AG09319 (cell line): ENCODE results near the gene RGS19.

ENCODE experiments used
- DNase-seq: peaks from one replicate; pipeline ENCODE4 v3.0.0-alpha.2; 2010; ENCODE audit warnings: low read depth; ENCODE audit errors: extremely low read depth
- TF ChIP-seq, protein P1 (sequence below): IDR thresholded peaks from 2 replicates; pipeline ENCODE4 v1.5.1; 2011; ENCODE audit warnings: low read depth, mild to moderate bottlenecking, inconsistent platforms, low read length, moderate library complexity

RGS19 gene

DNA sequence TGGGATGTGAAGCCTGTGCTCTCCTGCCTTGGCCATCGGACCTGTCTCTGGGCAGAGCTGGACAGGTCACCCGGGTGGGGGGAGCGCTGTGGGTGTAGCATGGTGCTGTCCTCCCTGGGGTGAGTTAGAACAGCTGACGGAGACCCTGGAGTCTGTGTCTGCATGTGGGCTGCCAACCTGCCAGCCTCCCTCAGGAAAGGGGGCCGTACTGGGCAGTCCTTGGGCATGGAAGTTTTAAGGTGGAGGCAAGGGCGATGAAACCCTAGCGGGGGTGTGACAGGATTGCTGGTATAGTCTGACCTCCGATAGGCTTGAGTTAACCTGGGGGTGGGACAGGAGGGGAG lies 32.3 kb downstream of the RGS19 start:
- no peak for DNase-seq
- TF ChIP-seq, protein P1, sequence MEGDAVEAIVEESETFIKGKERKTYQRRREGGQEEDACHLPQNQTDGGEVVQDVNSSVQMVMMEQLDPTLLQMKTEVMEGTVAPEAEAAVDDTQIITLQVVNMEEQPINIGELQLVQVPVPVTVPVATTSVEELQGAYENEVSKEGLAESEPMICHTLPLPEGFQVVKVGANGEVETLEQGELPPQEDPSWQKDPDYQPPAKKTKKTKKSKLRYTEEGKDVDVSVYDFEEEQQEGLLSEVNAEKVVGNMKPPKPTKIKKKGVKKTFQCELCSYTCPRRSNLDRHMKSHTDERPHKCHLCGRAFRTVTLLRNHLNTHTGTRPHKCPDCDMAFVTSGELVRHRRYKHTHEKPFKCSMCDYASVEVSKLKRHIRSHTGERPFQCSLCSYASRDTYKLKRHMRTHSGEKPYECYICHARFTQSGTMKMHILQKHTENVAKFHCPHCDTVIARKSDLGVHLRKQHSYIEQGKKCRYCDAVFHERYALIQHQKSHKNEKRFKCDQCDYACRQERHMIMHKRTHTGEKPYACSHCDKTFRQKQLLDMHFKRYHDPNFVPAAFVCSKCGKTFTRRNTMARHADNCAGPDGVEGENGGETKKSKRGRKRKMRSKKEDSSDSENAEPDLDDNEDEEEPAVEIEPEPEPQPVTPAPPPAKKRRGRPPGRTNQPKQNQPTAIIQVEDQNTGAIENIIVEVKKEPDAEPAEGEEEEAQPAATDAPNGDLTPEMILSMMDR = no peak

DNA sequence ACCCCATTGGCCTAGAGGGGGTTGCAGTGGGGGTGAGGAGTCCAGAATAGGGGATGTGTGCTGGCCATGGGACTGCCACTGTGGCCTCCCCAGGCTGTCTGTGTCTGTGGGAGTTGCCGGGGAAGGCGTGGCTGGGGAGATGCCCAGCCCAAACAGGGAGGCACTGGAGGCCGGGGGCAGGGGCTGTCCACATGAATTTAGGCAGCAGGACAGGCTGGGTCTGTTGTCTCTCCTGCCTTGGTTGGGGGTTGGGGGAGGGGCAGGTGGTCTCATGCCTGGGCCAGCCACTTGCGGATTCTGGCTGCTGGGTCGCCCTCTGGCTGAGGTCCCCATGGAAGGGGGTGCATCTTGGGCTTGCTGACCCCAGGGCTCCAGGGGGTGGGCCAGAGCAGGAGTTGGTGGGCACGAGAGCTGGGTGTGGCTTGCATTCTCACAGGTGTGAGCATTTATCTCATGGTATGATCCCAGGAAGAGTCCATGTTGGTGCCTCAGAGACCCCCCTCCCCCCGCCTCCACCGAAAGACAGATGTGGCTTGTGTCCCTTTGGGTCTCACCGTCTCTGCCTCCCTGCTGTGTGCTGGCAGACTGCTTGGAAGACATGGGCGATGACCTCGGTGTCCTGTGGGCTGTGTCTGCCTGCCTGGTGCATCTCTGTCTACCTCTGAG lies 33.8 kb downstream of the RGS19 start:
- no peak for DNase-seq
- TF ChIP-seq, protein P1 = no peak

DNA sequence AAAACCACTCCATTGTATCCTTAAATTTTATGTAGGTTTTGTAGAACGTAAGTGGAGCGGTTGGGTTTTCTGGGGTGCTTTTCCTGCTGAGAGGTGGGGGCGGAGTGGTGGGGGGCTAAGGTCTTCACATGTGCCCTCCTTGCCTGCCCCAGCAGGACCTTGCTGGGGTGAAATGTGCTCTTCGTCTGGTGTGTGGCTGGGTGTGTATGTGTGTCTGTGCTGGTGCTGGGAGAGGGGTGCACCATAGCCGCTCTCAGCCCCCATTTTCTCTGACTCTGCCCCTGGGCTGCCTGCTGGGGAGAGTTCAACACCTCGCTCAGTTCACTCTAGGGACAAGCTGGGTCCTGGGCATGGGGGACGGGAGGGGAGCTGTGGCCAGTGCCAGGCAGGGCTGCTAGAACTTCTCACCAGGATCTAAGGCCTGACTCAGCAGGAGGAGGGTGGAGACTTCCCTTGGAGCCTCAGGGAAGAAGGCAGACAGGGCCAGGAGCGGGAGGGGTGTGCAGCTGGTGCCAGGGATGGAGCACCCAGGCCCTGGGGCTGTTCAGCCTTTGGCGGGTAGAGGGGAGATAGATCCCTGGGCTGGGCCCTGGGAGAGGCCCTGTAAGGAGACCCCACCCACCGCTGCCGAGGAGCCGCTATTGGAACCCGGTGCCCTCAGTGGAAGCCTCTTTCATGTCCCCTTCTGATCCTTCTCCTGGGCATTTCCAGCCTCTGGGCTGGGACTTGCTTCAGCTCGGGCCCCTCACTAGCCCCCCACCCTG lies 34.7 kb downstream of the RGS19 start:
- DNase-seq = no peak
- TF ChIP-seq, protein P1 = no peak

DNA sequence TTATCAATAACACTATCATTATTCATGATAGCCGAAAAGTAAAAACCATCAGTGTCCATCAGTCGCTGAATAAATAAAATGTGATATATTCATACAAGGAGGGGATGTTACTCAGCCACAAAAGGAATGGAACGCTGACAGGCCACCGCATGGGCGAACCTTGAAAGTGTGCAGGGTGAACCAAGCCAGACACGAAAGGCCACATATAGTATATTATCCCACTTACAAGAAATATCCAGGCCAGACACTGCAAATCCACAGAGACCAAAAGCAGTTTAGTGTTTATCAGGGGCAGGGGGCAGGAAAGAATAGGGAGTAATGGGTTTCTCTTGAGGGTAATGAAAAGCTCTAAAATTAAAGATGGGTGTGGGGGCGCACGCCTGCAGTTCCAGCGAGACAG lies 35.5 kb downstream of the RGS19 start:
- TF ChIP-seq, protein P1 = no peak
- no peak for DNase-seq

DNA sequence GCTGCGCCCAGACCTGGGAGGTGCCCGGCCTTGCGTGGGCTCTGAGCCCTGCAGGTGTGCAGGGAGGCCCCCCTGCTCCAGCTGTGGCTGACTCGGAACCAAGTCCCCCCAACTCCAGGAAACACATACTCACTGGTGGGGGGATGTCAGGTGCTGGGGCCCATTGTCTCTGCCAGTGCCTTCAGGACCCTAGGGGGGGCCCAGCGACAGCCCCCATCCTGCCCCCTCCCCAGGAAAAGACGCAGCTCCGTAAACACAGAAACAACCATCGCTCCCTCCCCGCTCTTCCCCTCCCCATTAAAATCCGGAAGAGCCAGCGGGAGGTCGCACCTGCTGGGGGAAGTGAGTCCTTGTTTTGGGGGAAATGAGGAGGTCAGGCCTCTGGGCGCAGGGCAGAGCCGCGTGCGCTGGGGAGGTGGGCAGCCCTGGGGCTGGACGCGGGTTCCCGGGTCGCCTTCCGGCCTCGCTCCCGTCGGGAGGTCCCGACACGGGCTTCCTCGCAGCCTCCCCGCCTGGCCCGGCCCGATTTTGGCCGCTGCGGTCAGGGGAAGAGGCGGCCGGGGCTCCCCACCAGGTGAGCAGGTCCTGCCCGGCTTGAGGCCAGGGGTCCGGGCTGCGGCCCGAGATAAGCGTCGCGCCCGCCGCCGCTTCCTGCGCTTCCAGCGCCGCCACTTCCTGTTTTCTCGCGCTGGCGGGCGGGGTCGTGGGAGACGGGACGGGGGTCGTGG lies 37.1 kb downstream of the RGS19 start:
- DNase-seq = no peak
- TF ChIP-seq, protein P1 = no peak

DNA sequence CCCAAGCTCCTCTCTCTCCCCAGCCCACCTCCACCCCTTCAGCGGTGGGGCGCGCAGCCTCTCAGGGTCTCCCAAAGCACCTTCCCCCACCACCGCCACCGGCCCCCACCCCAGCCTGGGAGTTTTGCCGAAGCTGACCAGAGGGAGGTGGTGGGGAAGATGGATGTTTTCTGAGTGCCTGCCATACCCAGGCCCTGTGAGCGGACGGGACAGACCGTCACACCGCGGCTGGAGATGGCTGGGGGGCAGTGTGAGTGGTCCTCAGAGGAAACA lies 37.6 kb downstream of the RGS19 start:
- TF ChIP-seq, protein P1 = no peak
- DNase-seq = no peak
